Left ventricle myocardium inferior (tissue), 1 donor: ENCODE data around the gene SYNGR3. TPM values are rescaled to one million over a fixed set of nuclear protein-coding genes. Genes with fewer than 3 reads are reported as not detected.

Experiments used
- DNase-seq: peaks from one replicate; pipeline ENCODE4 v3.0.0-alpha.2; 2020
- H3K27ac ChIP-seq: fragments of 200-600 bp; replicated peaks from 2 replicates; pipeline ENCODE4 v1.8.0; 2021
- H3K27me3 ChIP-seq: fragments of 200-600 bp; 2 replicates; pipeline ENCODE4 v1.8.0; 2021; ENCODE audit warnings: low read depth
- H3K36me3 ChIP-seq: fragments of 200-600 bp; 2 replicates; pipeline ENCODE4 v1.8.0; 2021
- H3K4me1 ChIP-seq: fragments of 200-600 bp; 2 replicates; pipeline ENCODE4 v1.8.0; 2021
- H3K4me3 ChIP-seq: fragments of 200-600 bp; 2 replicates; pipeline ENCODE4 v1.8.0; 2021; ENCODE audit warnings: mild to moderate bottlenecking, moderate library complexity
- H3K9me3 ChIP-seq: fragments of 200-600 bp; replicated peaks from 2 replicates; pipeline ENCODE4 v1.8.0; 2021
- CTCF ChIP-seq: fragments of 200-600 bp; IDR thresholded peaks from 2 replicates; pipeline ENCODE4 v1.8.0; 2021; ENCODE audit warnings: antibody characterized with exemption, mild to moderate bottlenecking, borderline replicate concordance
- intact Hi-C: fragments of 100-400 bp; cut with micrococcal nuclease; formaldehyde crosslinking; loops from one replicate; pipeline ENCODE4 v1.11.0; 2022
- total RNA-seq: library from RNA; stranded (reverse); fragmentation: NEBNext Ultra II Directional; extraction: Animal tissue kit (Norgen Biotek cat#: 25700); gene quantifications from one replicate; pipeline ENCODE4 v1.2.1, GENCODE V29; 2021
- donor health status: DM: no; HTN: yes; CAD: no; lungs with severe emphysema.

The SYNGR3 gene
- total RNA-seq, 1 donor from 2014 or later, result 0.38 TPM

GRCh38 chr16:2025878-2026460 is 36.2 kb downstream of the SYNGR3 start:
- H3K4me3 ChIP-seq, result peak overlapping the region; percentile 91
- TF ChIP-seq CTCF, result no peak
- intact Hi-C loops, result loop anchor here (10.0 kb wide), 1 partner anchor 119 kb away; the partner anchor contains the start of gene RAB26
- H3K4me1 ChIP-seq, result peaks cover 74% of the 10 kb centered on the region
- peak overlapping the region; percentile 98 for H3K27ac ChIP-seq
- H3K9me3 ChIP-seq, result no peaks in the 10 kb centered on the region
- H3K27me3 ChIP-seq, result peaks cover 17% of the 10 kb centered on the region
- DNase-seq, result no peak
- peaks cover 12% of the 10 kb centered on the region for H3K36me3 ChIP-seq

DNA sequence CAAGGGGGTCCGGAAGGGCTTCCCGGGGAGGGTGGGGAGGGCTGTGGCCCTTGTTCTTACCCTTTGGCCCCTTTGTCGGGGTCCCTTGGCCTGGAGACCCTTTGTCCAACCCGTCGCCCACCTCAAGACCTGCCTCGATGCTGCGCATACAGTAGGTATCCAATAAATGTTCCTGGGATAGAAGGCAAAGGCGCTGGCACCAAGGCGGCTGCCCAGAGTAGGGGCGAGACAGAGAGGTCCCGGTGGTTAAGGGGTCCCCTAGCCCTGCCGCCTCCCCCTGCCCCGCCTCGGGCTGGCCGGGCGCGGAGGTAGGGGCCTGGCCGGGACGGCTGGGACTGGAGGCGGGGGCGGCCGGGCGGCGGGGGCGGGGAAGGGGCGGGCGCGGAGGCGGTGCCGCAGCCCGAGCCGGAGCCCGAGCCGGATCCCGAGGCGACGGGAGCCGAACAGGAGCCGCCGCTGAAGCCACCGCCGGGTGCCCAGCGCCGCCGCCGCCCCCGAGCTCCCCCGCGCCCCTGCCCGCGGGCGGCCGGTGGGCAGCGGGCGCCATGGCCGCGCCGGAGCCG is 36.8 kb downstream of the SYNGR3 start, which contains the start of gene NHERF2:
NHERF2 (plus strand) TSS at position 442 of the 563 bp plus-strand sequence; CDS start at position 546, 104 bp downstream.
- Histone ChIP-seq H3K4me1 (peaks cover 74% of the 10 kb centered on the region), H3K27ac (peak within 1 kb of the TSS; percentile 98), H3K9me3 (no peaks in the 10 kb centered on the region), H3K27me3 (peaks cover 12% of the 10 kb centered on the region), H3K36me3 (peaks cover 12% of the 10 kb centered on the region), H3K4me3 (peak within 1 kb of the TSS; percentile 91)
- no peak for TF ChIP-seq CTCF
- intact Hi-C loops, result loop anchor here (10.0 kb wide), 1 partner anchor 118 kb away; the partner anchor contains the start of gene RAB26
- peak; percentile 55 for DNase-seq

- H3K4me1 ChIP-seq, result peaks cover 79% of the 10 kb centered on the region
- no peak for DNase-seq
Measured at GRCh38 chr16:2027024-2028010, 37.5 kb downstream of the SYNGR3 start.

GRCh38 chr16:2028146-2028545 is 38.4 kb downstream of the SYNGR3 start:
- H3K27ac ChIP-seq, result peak overlapping the region; percentile 98
- peaks cover 12% of the 10 kb centered on the region for H3K36me3 ChIP-seq
- no peaks in the 10 kb centered on the region for H3K27me3 ChIP-seq
- DNase-seq, result no peak
- H3K9me3 ChIP-seq, result no peaks in the 10 kb centered on the region
- intact Hi-C loops, result loop anchor here (10.0 kb wide), 1 partner anchor 117 kb away; the partner anchor contains the start of gene RAB26
- no peak for TF ChIP-seq CTCF
- H3K4me1 ChIP-seq, result peaks cover 80% of the 10 kb centered on the region
- H3K4me3 ChIP-seq, result peak overlapping the region; percentile 91

More at GRCh38 chr16:2027024-2028010, 37.5 kb downstream of the SYNGR3 start:
- H3K27me3 ChIP-seq, result peaks cover 4% of the 10 kb centered on the region
- TF ChIP-seq CTCF, result no peak
- H3K36me3 ChIP-seq, result peaks cover 12% of the 10 kb centered on the region
- intact Hi-C loops, result loop anchor here (10.0 kb wide), 1 partner anchor 117 kb away; the partner anchor contains the start of gene RAB26
- peak overlapping the region; percentile 91 for H3K4me3 ChIP-seq
- H3K27ac ChIP-seq, result peak overlapping the region; percentile 98
- no peaks in the 10 kb centered on the region for H3K9me3 ChIP-seq
